Activated T-cell treated with anti-CD3 and anti-CD28 coated beads, Interleukin-2, amount 50 U/mL, for 4 hours (primary cell): ENCODE measurements around the gene SIVA1. TPM values are rescaled to one million over a fixed set of nuclear protein-coding genes. Genes with fewer than 3 reads are reported as not detected.

ENCODE experiments used
- ATAC-seq, 2 donors: fragments of 200-7000 bp; cut with Tn5 transposase; one replicate each; pipeline ENCODE4 v1.10.0; 2021
- DNase-seq: peaks from one replicate; pipeline ENCODE4 v3.0.0-alpha.2; 2020
- H3K27me3 Mint-ChIP-seq: one replicate; pipeline ENCODE4 v1.8.0; 2021; ENCODE audit warnings: low read depth, mixed read lengths
- H3K36me3 Mint-ChIP-seq: one replicate; pipeline ENCODE4 v1.8.0; 2022; ENCODE audit warnings: mixed read lengths; ENCODE audit not compliant: insufficient read depth
- H3K4me1 Mint-ChIP-seq: one replicate; pipeline ENCODE4 v1.8.0; 2021; ENCODE audit warnings: low read depth, mixed read lengths
- H3K4me3 Mint-ChIP-seq: one replicate; pipeline ENCODE4 v1.8.0; 2021; ENCODE audit warnings: mild to moderate bottlenecking, moderate library complexity, mixed read lengths
- H3K9me3 Mint-ChIP-seq: one replicate; pipeline ENCODE4 v1.8.0; 2021; ENCODE audit warnings: mixed read lengths
- total RNA-seq, 3 donors: library from RNA; stranded (reverse); gene quantifications; one replicate each; pipeline ENCODE4 v1.2.1, GENCODE V29; 2021

SIVA1 gene
- total RNA-seq, 3 donors from 2014 or later = 135 to 157 (median 149) TPM

DNA sequence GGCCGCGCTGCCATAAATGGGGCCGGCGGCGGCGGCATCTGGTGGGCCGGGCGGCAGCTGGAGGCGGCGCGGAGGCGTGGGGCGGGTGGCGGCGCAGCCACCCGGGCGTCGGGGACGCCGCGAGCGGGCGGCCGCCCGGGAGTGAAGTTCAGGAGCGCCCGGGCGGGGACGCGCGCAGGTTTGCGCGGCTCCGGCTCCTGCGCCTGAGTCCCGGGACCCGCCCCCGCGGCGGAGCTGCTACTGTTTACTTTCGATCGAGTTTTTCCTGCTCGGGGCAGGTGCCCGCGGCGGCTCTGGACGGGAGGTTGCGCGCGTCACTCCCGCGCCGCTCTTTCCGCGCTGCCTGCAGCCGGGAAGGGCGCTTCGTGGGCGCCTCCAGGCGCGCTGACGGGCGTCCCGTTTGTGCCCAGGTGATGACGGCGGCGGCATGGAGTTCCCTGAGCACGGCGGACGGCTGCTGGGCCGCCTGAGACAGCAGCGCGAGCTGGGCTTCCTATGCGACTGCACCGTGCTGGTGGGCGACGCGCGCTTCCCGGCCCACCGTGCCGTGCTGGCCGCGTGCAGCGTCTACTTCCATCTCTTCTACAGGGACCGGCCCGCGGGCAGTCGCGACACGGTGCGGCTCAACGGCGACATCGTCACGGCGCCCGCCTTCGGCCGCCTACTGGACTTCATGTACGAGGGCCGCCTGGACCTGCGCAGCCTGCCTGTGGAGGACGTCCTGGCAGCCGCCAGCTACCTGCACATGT is 48.0 kb downstream of the SIVA1 start, which contains the start of gene ZBTB42:
TSS of gene ZBTB42 (plus strand) at position 331 of the 749 bp plus-strand sequence. CDS start at position 428, 97 bp downstream.
- H3K4me3 Mint-ChIP-seq = peak within 1 kb of the TSS; percentile 84
- ATAC-seq = peak; percentile 40 to 51
- no peaks in the 10 kb centered on the region for H3K9me3 Mint-ChIP-seq
- no peaks in the 10 kb centered on the region for H3K27me3 Mint-ChIP-seq
- H3K36me3 Mint-ChIP-seq = no peaks in the 10 kb centered on the region
- peak; percentile 65 for DNase-seq
- peaks cover 29% of the 10 kb centered on the region for H3K4me1 Mint-ChIP-seq

DNA sequence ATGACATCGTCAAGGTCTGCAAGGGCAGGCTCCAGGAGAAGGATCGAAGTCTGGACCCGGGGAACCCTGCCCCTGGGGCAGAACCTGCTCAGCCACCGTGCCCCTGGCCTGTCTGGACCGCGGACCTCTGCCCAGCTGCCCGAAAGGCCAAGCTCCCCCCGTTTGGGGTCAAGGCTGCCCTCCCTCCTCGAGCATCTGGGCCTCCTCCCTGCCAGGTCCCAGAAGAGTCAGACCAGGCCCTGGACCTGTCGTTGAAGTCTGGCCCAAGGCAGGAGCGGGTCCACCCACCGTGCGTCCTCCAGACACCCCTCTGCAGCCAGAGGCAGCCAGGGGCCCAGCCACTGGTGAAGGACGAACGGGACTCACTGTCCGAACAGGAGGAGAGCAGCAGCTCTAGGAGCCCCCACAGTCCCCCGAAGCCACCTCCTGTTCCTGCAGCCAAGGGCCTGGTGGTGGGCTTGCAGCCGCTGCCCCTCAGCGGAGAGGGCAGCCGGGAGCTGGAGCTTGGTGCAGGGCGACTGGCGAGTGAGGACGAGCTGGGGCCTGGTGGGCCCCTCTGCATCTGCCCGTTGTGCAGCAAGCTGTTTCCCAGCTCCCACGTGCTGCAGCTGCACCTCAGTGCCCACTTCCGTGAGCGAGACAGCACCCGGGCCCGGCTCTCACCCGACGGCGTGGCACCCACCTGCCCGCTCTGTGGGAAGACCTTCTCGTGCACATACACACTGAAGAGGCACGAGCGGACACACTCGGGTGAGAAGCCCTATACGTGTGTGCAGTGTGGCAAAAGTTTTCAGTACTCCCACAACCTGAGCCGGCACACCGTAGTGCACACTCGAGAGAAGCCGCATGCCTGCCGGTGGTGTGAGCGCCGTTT is 48.8 kb downstream of the SIVA1 start:
- Mint-ChIP-seq H3K9me3 (no peaks in the 10 kb centered on the region), H3K4me3 (peak overlapping the region; percentile 84), H3K36me3 (no peaks in the 10 kb centered on the region), H3K27me3 (no peaks in the 10 kb centered on the region), H3K4me1 (peaks cover 22% of the 10 kb centered on the region)
- DNase-seq = no peak
- no peak for ATAC-seq

DNA sequence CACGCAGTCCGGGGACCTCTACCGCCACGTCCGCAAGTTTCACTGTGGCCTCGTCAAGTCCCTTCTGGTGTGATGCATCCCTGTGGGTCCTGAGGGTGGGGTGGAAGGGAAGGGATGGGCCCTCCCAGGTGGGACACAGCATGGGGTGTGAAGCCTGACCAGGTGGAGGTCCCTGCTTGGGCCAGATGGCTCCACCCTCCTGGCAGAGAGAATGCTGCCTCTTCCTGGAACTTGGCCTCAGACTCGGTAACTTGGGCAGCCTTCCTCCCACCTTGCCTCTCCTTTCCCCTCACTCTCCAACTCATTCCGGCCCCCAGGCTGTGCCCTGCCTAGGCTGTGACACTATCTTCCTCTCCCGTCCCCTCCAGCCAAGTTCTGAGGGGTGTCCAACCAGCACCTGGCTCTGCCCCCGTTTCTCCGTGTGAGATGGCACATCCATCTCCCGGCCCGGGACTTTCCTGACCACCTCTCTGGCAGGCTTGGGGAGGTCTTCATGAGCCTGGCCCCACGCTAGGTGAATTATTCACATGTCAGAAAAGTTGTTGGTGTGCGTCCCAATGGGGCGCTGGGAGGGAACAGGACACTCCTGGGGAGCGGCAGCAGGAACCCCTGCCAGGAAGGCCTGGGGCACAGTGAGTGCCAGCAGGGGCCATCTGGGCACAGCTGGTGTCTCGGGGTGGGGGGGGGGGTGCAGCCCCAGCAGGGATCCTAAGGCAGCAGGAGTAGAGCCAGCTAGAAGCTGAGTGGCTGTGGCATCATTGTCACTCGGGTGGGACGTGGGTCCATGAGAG is 49.6 kb downstream of the SIVA1 start:
- H3K9me3 Mint-ChIP-seq = no peaks in the 10 kb centered on the region
- ATAC-seq (no peak), DNase-seq (no peak)
- no peaks in the 10 kb centered on the region for H3K36me3 Mint-ChIP-seq
- no peaks in the 10 kb centered on the region for H3K27me3 Mint-ChIP-seq
- H3K4me1 Mint-ChIP-seq = peaks cover 19% of the 10 kb centered on the region
- peak overlapping the region; percentile 49 for H3K4me3 Mint-ChIP-seq

GRCh38 chr14:104803280-104803911 is 50.4 kb downstream of the SIVA1 start:
- no peak for ATAC-seq
- no peaks in the 10 kb centered on the region for H3K9me3 Mint-ChIP-seq
- peaks cover 19% of the 10 kb centered on the region for H3K4me1 Mint-ChIP-seq
- no peaks in the 10 kb centered on the region for H3K36me3 Mint-ChIP-seq
- H3K4me3 Mint-ChIP-seq = no peak overlapping the region
- no peak for DNase-seq
- H3K27me3 Mint-ChIP-seq = no peaks in the 10 kb centered on the region

DNA sequence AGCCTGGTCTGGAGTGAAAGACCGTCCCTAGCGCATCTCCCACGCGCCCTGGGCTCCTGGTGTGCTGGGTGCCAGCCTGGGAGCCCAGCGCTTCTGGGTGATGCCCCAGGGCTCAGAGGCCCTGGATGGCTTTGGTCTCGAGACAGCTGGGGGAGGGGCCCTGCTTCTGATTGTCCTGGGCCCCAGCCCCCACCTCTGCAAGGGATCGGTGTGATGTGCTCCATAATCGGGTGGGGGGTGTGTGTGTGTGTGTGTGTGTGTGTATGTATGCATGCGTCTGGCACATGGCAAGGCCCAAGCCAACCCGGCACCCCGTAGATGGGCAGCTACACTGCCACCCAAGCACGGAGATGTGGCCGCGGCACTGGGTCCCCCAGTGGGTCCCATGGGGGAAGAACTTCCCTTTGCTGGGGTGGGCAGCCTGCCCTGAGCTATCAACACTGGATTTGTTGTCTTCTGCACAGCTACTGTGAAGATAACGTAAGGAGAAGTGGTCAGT is 51.0 kb downstream of the SIVA1 start:
- Mint-ChIP-seq H3K9me3 (no peaks in the 10 kb centered on the region), H3K27me3 (no peaks in the 10 kb centered on the region), H3K36me3 (no peaks in the 10 kb centered on the region), H3K4me3 (no peak overlapping the region), H3K4me1 (peaks cover 19% of the 10 kb centered on the region)
- DNase-seq (no peak), ATAC-seq (no peak)

DNA sequence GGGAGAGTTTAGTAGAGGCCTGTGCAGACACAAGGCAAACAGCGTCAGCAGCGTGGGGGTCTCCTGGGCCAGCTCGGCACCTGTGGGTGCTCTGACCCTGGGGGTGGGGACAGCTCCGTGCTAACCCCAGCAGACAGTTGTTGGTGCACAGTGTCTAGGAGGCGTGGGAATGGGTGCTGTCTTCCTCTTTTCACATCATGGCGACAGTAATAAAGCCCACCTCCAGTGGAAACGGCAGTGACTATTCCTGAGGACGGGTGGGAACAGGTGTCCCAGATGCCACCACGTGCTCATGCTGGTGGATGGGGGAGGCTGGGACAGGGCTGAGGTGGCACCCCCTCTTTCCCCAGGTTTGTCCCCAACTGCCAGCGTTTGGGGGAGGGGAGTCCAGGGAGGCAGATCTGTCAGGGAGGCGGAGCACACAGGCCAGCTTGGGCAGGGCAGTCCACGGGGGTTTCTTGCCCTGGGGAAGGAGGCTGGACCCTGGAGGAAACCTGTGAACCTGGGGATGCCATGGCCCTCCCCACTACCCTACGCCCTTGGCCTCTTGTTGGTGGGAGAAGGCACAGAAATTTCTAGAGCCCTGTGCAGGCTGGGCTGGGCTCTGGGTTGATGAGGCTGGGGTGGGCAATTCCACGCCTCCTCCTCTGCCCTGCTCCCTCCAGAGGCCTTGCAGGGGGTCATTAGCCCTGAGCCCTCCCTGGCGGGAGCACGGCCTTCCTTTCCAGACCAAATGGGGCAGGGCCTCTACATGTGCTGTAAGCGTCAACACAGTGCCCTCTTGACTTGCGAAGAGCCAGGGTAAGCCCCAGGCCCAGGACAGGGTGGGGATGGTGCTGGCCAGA is 51.8 kb downstream of the SIVA1 start:
- DNase-seq = no peak
- no peaks in the 10 kb centered on the region for H3K27me3 Mint-ChIP-seq
- ATAC-seq = no peak
- no peak overlapping the region for H3K4me3 Mint-ChIP-seq
- H3K9me3 Mint-ChIP-seq = no peaks in the 10 kb centered on the region
- H3K36me3 Mint-ChIP-seq = no peaks in the 10 kb centered on the region
- peaks cover 15% of the 10 kb centered on the region for H3K4me1 Mint-ChIP-seq

- ATAC-seq (no peak), DNase-seq (no peak)
- Mint-ChIP-seq H3K27me3 (no peaks in the 10 kb centered on the region), H3K4me1 (peaks cover 13% of the 10 kb centered on the region), H3K4me3 (no peak overlapping the region), H3K36me3 (no peaks in the 10 kb centered on the region), H3K9me3 (no peaks in the 10 kb centered on the region)
These were observed 52.4 kb downstream of the SIVA1 start for GRCh38 chr14:104805326-104805678.

- no peak for ATAC-seq
- no peaks in the 10 kb centered on the region for H3K27me3 Mint-ChIP-seq
- DNase-seq = no peak
- no peaks in the 10 kb centered on the region for H3K36me3 Mint-ChIP-seq
- H3K4me3 Mint-ChIP-seq = no peak overlapping the region
- peaks cover 13% of the 10 kb centered on the region for H3K4me1 Mint-ChIP-seq
- no peaks in the 10 kb centered on the region for H3K9me3 Mint-ChIP-seq
These were observed 53.1 kb downstream of the SIVA1 start for GRCh38 chr14:104805941-104806624.

- no peak overlapping the region for H3K4me3 Mint-ChIP-seq
These were observed 53.9 kb downstream of the SIVA1 start for GRCh38 chr14:104806625-104807465.

DNA sequence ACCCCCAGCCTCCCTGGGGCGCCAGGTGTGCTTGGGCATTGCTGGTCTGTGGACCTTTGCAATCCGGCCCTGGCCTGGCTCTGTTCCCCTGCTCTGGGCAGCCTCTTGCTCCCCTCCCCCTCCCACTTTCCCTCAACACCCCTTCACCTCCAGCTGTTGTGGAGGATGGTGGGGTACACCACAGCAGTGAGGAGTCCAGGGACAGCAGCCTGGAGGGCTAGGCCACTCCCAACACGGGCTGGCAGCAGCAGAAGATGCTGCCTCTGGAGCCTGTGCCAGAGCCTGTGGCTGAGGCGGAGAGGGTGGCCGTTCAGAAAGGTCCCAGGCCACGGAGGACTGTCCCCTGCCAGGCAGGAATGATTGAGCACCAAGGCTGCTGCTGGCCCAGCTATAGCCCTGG is 55.5 kb downstream of the SIVA1 start:
- Mint-ChIP-seq H3K9me3 (no peaks in the 10 kb centered on the region), H3K27me3 (no peaks in the 10 kb centered on the region), H3K4me3 (no peak overlapping the region), H3K4me1 (no peaks in the 10 kb centered on the region), H3K36me3 (no peaks in the 10 kb centered on the region)
- DNase-seq (no peak), ATAC-seq (no peak)

More at GRCh38 chr14:104806625-104807465, 53.9 kb downstream of the SIVA1 start:
- ATAC-seq (no peak), DNase-seq (no peak)
- Mint-ChIP-seq H3K27me3 (no peaks in the 10 kb centered on the region), H3K36me3 (no peaks in the 10 kb centered on the region), H3K4me1 (peaks cover 7% of the 10 kb centered on the region), H3K9me3 (no peaks in the 10 kb centered on the region)
